Tibial nerve (tissue), 4 donors: ENCODE data around the gene ABHD12. TPM values are rescaled to one million over a fixed set of nuclear protein-coding genes. Genes with fewer than 3 reads are reported as not detected.
A peak's percentile ranks its signal among the peaks of the same experiment; 100 is the strongest.

Experiments used
- DNase-seq, 2 donors: peaks; one replicate each; pipeline ENCODE4 v3.0.0-alpha.2; 2019; ENCODE audit warnings: low spot score in 2 of 2
- H3K27ac ChIP-seq, 4 donors: fragments of 200-600 bp; sonication (generic) in 3 of 4; one replicate each; pipeline ENCODE4 v1.5.1; 2017 to 2019; ENCODE audit warnings: mild to moderate bottlenecking in 1 of 4
- H3K27me3 ChIP-seq, 2 donors: fragments of 200-600 bp; sonication (generic) in 1 of 2; one replicate each; pipeline versions ENCODE4 v1.5.1 to v1.6.0; 2017 to 2019
- H3K36me3 ChIP-seq, 3 donors: fragments of 200-600 bp; sonication (generic); one replicate each; pipeline ENCODE4 v1.5.1; 2018 to 2019
- H3K4me1 ChIP-seq, 4 donors: fragments of 200-600 bp; sonication (generic) in 3 of 4; one replicate each; pipeline ENCODE4 v1.5.1; 2017 to 2019
- H3K4me3 ChIP-seq, 4 donors: fragments of 200-600 bp; sonication (generic) in 3 of 4; one replicate each; pipeline ENCODE4 v1.5.1; 2017 to 2019; ENCODE audit warnings: mild to moderate bottlenecking in 1 of 4, moderate library complexity in 1 of 4
- H3K9me3 ChIP-seq, 4 donors: fragments of 200-600 bp; sonication (generic) in 3 of 4; one replicate each; pipeline ENCODE4 v1.5.1; 2017 to 2019
- EP300 ChIP-seq, 2 donors: sonication (generic); formaldehyde crosslinking; IDR thresholded peaks; one replicate each; pipeline ENCODE4 v1.6.1; 2017; ENCODE audit warnings: antibody characterized with exemption in 2 of 2, mild to moderate bottlenecking in 1 of 2
- POLR2A ChIP-seq, 2 donors: fragments of 450-650 bp; IDR thresholded peaks; one replicate each; pipeline ENCODE4 v1.6.1; 2017; ENCODE audit warnings: antibody characterized with exemption in 2 of 2, mild to moderate bottlenecking in 2 of 2, moderate library complexity in 2 of 2
- WGBS, 2 donors: methylation state at CpG; one replicate each; pipeline ENCODE4 v1.1.5; 2018; 5-methylcytosine and 5-hydroxymethylcytosine counted together
- total RNA-seq, 4 donors: library from RNA; depleted of rRNA; stranded (reverse); fragments of >200 nt; gene quantifications; one replicate each; pipeline ENCODE4 v1.1.0, GENCODE V29; 2016
- TF ChIP-seq, protein P1 (sequence below), 5 experiments: fragments of 200-600 bp in 3 of 5; fragments of 450-650 bp in 2 of 5; sonication (generic) in 3 of 5; IDR thresholded peaks; one replicate each; pipeline ENCODE4 v1.5.1; 2016 to 2019; ENCODE audit warnings: antibody characterized with exemption in 5 of 5, mild to moderate bottlenecking in 3 of 5, moderate library complexity in 2 of 5

ABHD12 gene
- total RNA-seq, 4 donors from 2014 or later, result 67.2 to 116 (median 105) TPM

DNA sequence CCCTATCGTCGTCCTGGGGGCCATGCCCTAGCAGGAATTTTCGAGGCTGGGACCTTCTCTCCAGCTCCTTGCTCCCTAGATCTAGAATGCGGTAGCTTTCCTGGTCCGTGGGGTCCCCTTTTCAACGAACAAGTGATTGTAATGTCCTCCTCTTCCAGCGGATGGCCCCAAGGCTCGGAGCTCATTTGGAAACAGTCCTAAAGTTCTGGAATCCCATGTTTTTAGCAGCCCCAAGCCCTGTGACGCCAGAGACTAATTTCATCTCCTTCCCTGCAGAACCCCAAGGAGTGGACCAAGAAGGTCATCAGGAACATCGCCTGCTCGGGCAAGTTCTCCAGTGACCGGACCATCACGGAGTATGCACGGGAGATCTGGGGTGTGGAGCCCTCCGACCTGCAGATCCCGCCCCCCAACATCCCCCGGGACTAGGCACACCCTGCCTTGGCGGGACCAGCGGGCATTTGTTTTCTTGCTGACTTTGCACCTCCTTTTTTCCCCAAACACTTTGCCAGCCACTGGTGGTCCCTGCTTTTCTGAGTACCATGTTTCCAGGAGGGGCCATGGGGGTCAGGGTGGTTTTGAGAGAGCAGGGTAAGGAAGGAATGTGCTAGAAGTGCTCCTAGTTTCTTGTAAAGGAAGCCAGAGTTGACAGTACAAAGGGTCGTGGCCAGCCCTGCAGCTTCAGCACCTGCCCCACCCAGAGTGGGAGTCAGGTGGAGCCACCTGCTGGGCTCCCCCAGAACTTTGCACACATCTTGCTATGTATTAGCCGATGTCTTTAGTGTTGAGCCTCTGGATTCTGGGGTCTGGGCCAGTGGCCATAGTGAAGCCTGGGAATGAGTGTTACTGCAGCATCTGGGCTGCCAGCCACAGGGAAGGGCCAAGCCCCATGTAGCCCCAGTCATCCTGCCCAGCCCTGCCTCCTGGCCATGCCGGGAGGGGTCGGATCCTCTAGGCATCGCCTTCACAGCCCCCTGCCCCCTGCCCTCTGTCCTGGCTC, 94.2 kb downstream of the ABHD12 start:
- 66 to 71% methylated on average over 24 of the region's 24 CpGs for WGBS, 2 donors
- H3K36me3 ChIP-seq, result peaks cover 0 to 70% (median 5%) of the 10 kb centered on the region in 3 donors

DNA sequence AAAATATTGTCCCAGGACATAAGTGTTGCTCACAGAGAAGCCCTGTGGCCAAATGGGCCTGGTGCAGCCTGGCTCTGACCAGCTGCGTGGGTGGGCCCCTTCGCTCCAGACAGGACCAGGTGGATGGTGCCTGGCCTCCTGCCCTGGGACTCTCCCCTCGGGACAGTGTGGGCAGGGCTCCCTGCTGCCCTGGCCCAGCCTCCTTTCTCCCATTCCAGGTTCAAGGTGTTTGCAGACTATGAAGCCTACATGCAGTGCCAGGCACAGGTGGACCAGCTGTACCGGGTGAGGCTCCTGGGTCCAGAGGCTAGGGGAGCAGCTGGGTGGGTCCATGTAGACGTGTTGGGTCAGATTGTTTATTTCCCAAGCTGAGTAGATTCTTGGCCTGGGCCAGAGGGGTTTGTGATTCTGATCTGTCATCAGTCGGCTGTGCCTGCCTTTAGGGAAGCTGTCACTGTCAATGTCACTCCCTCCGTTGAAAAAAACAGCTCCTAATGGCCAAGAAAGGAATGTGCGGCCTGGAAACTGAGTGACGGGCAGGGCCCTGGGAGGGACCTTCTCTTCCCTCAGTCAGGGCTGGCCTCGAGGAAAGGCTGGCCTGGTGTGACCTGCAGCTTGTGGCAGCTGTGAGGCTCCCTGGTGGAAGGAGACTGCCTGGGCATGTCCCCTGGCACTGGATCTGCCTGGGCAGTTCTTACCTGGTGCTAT, 95.1 kb downstream of the ABHD12 start:
- Histone ChIP-seq H3K36me3 (peaks cover 0 to 72% (median 13%) of the 10 kb centered on the region in 3 donors), H3K9me3 (no peaks in the 10 kb centered on the region), H3K27me3 (no peaks in the 10 kb centered on the region), H3K27ac (peak overlapping the region; percentile 5 to 81 (median 58)), H3K4me3 (no peak overlapping the region), H3K4me1 (peaks cover 0 to 43% (median 23%) of the 10 kb centered on the region in 4 donors)
- DNase-seq, result no peak
- TF ChIP-seq, protein P1, sequence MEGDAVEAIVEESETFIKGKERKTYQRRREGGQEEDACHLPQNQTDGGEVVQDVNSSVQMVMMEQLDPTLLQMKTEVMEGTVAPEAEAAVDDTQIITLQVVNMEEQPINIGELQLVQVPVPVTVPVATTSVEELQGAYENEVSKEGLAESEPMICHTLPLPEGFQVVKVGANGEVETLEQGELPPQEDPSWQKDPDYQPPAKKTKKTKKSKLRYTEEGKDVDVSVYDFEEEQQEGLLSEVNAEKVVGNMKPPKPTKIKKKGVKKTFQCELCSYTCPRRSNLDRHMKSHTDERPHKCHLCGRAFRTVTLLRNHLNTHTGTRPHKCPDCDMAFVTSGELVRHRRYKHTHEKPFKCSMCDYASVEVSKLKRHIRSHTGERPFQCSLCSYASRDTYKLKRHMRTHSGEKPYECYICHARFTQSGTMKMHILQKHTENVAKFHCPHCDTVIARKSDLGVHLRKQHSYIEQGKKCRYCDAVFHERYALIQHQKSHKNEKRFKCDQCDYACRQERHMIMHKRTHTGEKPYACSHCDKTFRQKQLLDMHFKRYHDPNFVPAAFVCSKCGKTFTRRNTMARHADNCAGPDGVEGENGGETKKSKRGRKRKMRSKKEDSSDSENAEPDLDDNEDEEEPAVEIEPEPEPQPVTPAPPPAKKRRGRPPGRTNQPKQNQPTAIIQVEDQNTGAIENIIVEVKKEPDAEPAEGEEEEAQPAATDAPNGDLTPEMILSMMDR (IDR thresholded peaks at IDR 0.05), result no peak
- TF ChIP-seq EP300 (IDR thresholded peaks at IDR 0.05), result no peak
- TF ChIP-seq POLR2A (IDR thresholded peaks at IDR 0.05), result no peak
- 42 to 48% methylated on average over 10 of the region's 10 CpGs for WGBS, 2 donors

More for the DNA sequence above, 94.2 kb downstream of the ABHD12 start:
- TF ChIP-seq, protein P1 (IDR thresholded peaks at IDR 0.05), result peak in 2 of 5 experiments; percentile 28 to 45
- no peak for TF ChIP-seq EP300 (IDR thresholded peaks at IDR 0.05)
- H3K4me3 ChIP-seq, result no peak overlapping the region
- peaks cover 0 to 43% (median 23%) of the 10 kb centered on the region in 4 donors for H3K4me1 ChIP-seq
- no peaks in the 10 kb centered on the region for H3K9me3 ChIP-seq
- H3K27me3 ChIP-seq, result no peaks in the 10 kb centered on the region
- H3K27ac ChIP-seq, result peak overlapping the region; percentile 5 to 81 (median 58)
- DNase-seq, result no peak

GRCh38 chr20:25294459-25295385, 95.9 kb downstream of the ABHD12 start:
- Histone ChIP-seq H3K4me1 (peaks cover 0 to 41% (median 23%) of the 10 kb centered on the region in 4 donors), H3K4me3 (no peak overlapping the region), H3K36me3 (peaks cover 0 to 72% (median 14%) of the 10 kb centered on the region in 3 donors), H3K27me3 (no peaks in the 10 kb centered on the region), H3K27ac (peak overlapping the region; percentile 5 to 81 (median 58)), H3K9me3 (no peaks in the 10 kb centered on the region)
- TF ChIP-seq, protein P1 (IDR thresholded peaks at IDR 0.05), result peak; percentile 50 to 80 (median 78)
- TF ChIP-seq EP300 (IDR thresholded peaks at IDR 0.05), result no peak
- DNase-seq, result no peak
- 41 to 54% methylated on average over 19 to 21 of the region's 22 CpGs for WGBS, 2 donors

DNA sequence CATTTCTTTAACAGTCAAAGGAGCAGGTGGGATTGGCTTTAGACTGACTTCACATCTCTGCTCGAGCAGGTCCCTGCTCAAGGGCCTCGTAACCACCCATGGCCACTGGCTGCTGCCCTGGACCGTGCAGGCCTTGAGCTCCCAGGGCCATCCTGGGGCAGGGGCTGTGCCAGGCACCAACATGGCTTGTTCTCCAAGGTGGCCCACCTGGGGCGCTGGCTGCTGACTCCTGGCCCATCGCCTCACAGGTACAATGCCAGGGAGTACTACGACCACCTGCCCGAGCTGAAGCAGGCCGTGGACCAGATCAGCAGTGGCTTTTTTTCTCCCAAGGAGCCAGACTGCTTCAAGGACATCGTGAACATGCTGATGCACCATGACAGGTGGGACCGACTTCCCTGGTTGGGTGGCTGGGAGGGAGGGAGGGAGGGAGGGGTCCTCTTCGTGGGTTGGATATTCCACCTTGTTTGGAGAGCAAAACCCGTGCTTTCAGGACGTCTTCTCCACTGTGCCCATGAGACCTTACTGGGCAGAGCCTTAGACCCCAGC, 96.7 kb downstream of the ABHD12 start:
- Histone ChIP-seq H3K27ac (peak overlapping the region in 2 of 4 donors; percentile 59 to 81), H3K9me3 (no peaks in the 10 kb centered on the region), H3K4me3 (no peak overlapping the region), H3K27me3 (no peaks in the 10 kb centered on the region), H3K4me1 (peaks cover 0 to 41% (median 23%) of the 10 kb centered on the region in 4 donors), H3K36me3 (peaks cover 0 to 72% (median 16%) of the 10 kb centered on the region in 3 donors)
- 87 to 93% methylated on average over 10 to 13 of the region's 13 CpGs for WGBS, 2 donors
- no peak for DNase-seq
- TF ChIP-seq, protein P1 (IDR thresholded peaks at IDR 0.05), result no peak
- TF ChIP-seq POLR2A (IDR thresholded peaks at IDR 0.05) (no peak), EP300 (IDR thresholded peaks at IDR 0.05) (no peak)
